Adrenal gland (tissue), 5 donors: ENCODE measurements around the gene MS4A10.

ENCODE experiments used
- POLR2A ChIP-seq, 2 donors: fragments of 450-650 bp; IDR thresholded peaks; one replicate each; pipeline ENCODE4 v1.6.1; 2017; ENCODE audit warnings: antibody characterized with exemption in 2 of 2, mild to moderate bottlenecking in 2 of 2, moderate library complexity in 1 of 2
- TF ChIP-seq, protein P1 (sequence below), 6 experiments: fragments of 450-650 bp in 4 of 6; fragments of 200-600 bp in 2 of 6; sonication (generic) in 1 of 6; IDR thresholded peaks; 1 replicate in 5 of 6; 2 replicates in 1 of 6; pipeline versions ENCODE4 v1.5.1 to v1.8.0; 2016 to 2021; ENCODE audit warnings: antibody characterized with exemption in 6 of 6, mild to moderate bottlenecking in 2 of 6, moderate library complexity in 1 of 6
- donor health status: DM: no; HTN: no; CAD: no.

DNA sequence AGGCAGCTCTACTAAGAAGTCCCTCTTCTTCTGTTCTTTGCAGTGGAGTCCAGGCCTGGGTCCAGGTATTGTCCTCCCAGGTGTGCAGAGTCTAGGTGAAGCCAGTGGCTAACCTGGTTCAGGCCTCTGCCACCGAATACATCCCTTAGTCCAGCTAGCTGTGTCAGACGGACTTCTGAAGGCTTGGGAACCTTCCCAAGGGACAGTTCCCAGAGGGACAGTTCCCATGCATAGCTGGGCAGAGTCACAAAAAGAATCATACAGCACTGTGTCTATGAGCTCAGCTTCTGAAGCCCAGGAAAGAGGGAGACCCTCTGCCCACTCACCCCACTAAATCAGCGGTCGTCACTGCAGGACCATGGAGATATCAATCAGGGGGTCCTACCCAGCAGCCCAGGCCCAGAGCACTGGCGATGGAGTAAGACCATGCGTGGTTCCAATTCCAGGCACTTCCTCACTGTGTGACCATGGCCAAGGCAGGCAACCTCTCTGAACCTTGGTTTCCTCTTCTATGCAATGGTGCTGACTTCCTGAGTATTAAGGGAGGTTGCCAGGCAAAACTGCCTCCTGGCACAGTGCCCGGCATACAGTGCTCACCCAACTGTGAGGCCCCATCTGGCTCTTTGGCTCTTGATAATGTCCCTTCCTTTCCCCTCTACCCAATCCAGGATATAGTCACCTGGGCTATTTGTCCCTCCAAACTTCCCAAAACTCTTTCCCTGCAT, 3.4 kb downstream of the MS4A10 start:
- no peak for TF ChIP-seq POLR2A (IDR thresholded peaks at IDR 0.05)
- TF ChIP-seq, protein P1, sequence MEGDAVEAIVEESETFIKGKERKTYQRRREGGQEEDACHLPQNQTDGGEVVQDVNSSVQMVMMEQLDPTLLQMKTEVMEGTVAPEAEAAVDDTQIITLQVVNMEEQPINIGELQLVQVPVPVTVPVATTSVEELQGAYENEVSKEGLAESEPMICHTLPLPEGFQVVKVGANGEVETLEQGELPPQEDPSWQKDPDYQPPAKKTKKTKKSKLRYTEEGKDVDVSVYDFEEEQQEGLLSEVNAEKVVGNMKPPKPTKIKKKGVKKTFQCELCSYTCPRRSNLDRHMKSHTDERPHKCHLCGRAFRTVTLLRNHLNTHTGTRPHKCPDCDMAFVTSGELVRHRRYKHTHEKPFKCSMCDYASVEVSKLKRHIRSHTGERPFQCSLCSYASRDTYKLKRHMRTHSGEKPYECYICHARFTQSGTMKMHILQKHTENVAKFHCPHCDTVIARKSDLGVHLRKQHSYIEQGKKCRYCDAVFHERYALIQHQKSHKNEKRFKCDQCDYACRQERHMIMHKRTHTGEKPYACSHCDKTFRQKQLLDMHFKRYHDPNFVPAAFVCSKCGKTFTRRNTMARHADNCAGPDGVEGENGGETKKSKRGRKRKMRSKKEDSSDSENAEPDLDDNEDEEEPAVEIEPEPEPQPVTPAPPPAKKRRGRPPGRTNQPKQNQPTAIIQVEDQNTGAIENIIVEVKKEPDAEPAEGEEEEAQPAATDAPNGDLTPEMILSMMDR (IDR thresholded peaks at IDR 0.05), result no peak
